Cardiac fibroblast (primary cell): ENCODE data around the gene ADAP1.

ENCODE experiments used
- DNase-seq, 2 donors: peaks; one replicate each; pipeline versions ENCODE4 v3.0.0 to v3.0.0-alpha.2; 2010; ENCODE audit warnings: low read depth in 2 of 2
- H3K4me3 ChIP-seq, 2 donors: replicated peaks in 1 of 2; 1 replicate in 1 of 2; 2 replicates in 1 of 2; pipeline ENCODE4 v1.5.1; 2011; ENCODE audit warnings: low read depth in 2 of 2, low read length in 2 of 2, mild to moderate bottlenecking in 2 of 2, moderate library complexity in 1 of 2
- CTCF ChIP-seq: IDR thresholded peaks from one replicate; pipeline ENCODE4 v1.5.1; 2011; ENCODE audit warnings: low read depth, mild to moderate bottlenecking, low read length, inconsistent platforms

The ADAP1 gene

GRCh38 chr7:976901-977325 lies 22.4 kb upstream of the ADAP1 start:
- H3K4me3 ChIP-seq = no peak overlapping the region
- no peak for TF ChIP-seq CTCF
- DNase-seq = no peak

GRCh38 chr7:975702-976473 lies 21.4 kb upstream of the ADAP1 start:
- H3K4me3 ChIP-seq = peak overlapping the region; percentile 37 to 98
- DNase-seq = no peak
- TF ChIP-seq CTCF = no peak

- peak within 1 kb of the TSS; percentile 98 to 99 for H3K4me3 ChIP-seq
- TF ChIP-seq CTCF = no peak
- peak; percentile 90 to 95 for DNase-seq
Measured at GRCh38 chr7:974820-975681, 20.6 kb upstream of the ADAP1 start, which contains the start of gene COX19. Gene COX19, minus strand, starts transcription at chr7:975549. Its CDS starts 40 bp downstream, at chr7:975509.

- peak overlapping the region; percentile 98 to 99 for H3K4me3 ChIP-seq
- no peak for TF ChIP-seq CTCF
- peak; percentile 26 to 47 for DNase-seq
Measured at GRCh38 chr7:974172-974571, 19.7 kb upstream of the ADAP1 start.

GRCh38 chr7:973312-973711 lies 18.8 kb upstream of the ADAP1 start:
- H3K4me3 ChIP-seq = no peak overlapping the region
- no peak for DNase-seq
- TF ChIP-seq CTCF = no peak

GRCh38 chr7:972676-973309 lies 18.3 kb upstream of the ADAP1 start:
- no peak overlapping the region for H3K4me3 ChIP-seq
- TF ChIP-seq CTCF = no peak
- DNase-seq = peak in 1 of 2 donors; percentile 51
